GM12878 (cell line): ENCODE measurements around the gene HPX. TPM values are rescaled to one million over a fixed set of nuclear protein-coding genes. Genes with fewer than 3 reads are reported as not detected.

Experiments
- ATAC-seq: fragments of 200-7000 bp; cut with Tn5 transposase; 3 replicates; pipeline ENCODE4 v1.9.1; 2020; ENCODE audit warnings: mild to moderate bottlenecking, moderate library complexity
- BruUV-seq: library from RNA; stranded (reverse); fragments of 400-500 nt; replicated peaks from 2 replicates; lab custom pipeline; 2021; lab: Mats Ljungman, UMichigan
- CTCF ChIA-PET: fragments of 300-600 bp; sonication (Branson Sonifier 250); formaldehyde crosslinking; extraction: SDS; loops from one replicate; lab custom pipeline; 2021; ENCODE audit warnings: inconsistent platforms; lab: Yijun Ruan, JAX
- POLR2A ChIA-PET: fragments of 350-600 bp; formaldehyde crosslinking; extraction: SDS; loops from one replicate; lab custom pipeline; 2021; ENCODE audit warnings: inconsistent platforms; lab: Charles Lee
- RAD21 ChIA-PET: fragments of 300-600 bp; sonication (Branson Sonifier 250); formaldehyde crosslinking; loops from one replicate; lab custom pipeline; 2023; ENCODE audit warnings: antibody characterized with exemption; ENCODE audit not compliant: unreplicated experiment; lab: Charles Lee
- SMC1A ChIA-PET: fragments of 300-600 bp; sonication (Branson Sonifier 250); formaldehyde crosslinking; loops from one replicate; lab custom pipeline; 2023; ENCODE audit not compliant: unreplicated experiment, uncharacterized antibody; lab: Charles Lee
- DNase-seq: peaks from one replicate; pipeline ENCODE4 v3.0.0-alpha.2; 2011; ENCODE audit warnings: low read depth, low spot score
- FAIRE-seq: peaks from 3 replicates; lab custom pipeline; 2011; peaks lifted over from hg19 to GRCh38; lab: Jason Lieb, UNC
- H2AFZ ChIP-seq: 2 replicates; pipeline ENCODE4 v1.6.0; 2011; ENCODE audit warnings: low read depth, low read length, control low read depth; ENCODE audit not compliant: control insufficient read depth
- H3K27ac ChIP-seq: 2 replicates; pipeline ENCODE4 v1.5.1; 2011; ENCODE audit warnings: control low read depth; ENCODE audit not compliant: control insufficient read depth, insufficient read depth
- H3K27me3 ChIP-seq, 2 experiments: replicated peaks in 1 of 2; 2 replicates each; pipeline versions ENCODE4 v1.6.0 to v1.6.1; 2011; ENCODE audit warnings: low read length in 1 of 2; ENCODE audit not compliant: control insufficient read depth in 2 of 2, insufficient read depth in 2 of 2
- H3K36me3 ChIP-seq, 2 experiments: 2 replicates each; pipeline ENCODE4 v1.5.1; 2011; ENCODE audit warnings: low read length in 1 of 2; ENCODE audit not compliant: control insufficient read depth in 2 of 2, insufficient read depth in 2 of 2
- H3K4me1 ChIP-seq: 2 replicates; pipeline ENCODE4 v1.6.1; 2011; ENCODE audit warnings: mild to moderate bottlenecking, low read length, moderate library complexity, mixed read lengths; ENCODE audit not compliant: control insufficient read depth, insufficient read depth
- H3K4me2 ChIP-seq: 2 replicates; pipeline ENCODE4 v1.6.0; 2011; ENCODE audit warnings: control low read depth; ENCODE audit not compliant: control insufficient read depth, insufficient read depth
- H3K4me3 ChIP-seq: fragments of 200-600 bp; sonication (generic); 2 replicates; pipeline ENCODE4 v1.5.1; 2016
- H3K79me2 ChIP-seq: 2 replicates; pipeline ENCODE4 v1.6.0; 2011; ENCODE audit warnings: low read length; ENCODE audit not compliant: control insufficient read depth, insufficient read depth
- H3K9ac ChIP-seq: 2 replicates; pipeline ENCODE4 v1.8.0; 2011; ENCODE audit warnings: low read length, control low read depth, mixed read lengths; ENCODE audit not compliant: control insufficient read depth, insufficient read depth
- H3K9me3 ChIP-seq: replicated peaks from 3 replicates; pipeline ENCODE4 v1.5.1; 2011; ENCODE audit warnings: mild to moderate bottlenecking, low read length; ENCODE audit not compliant: control insufficient read depth, insufficient read depth
- H4K20me1 ChIP-seq: 2 replicates; pipeline ENCODE4 v1.6.0; 2011; ENCODE audit not compliant: control insufficient read depth, insufficient read depth
- BRCA1 ChIP-seq: IDR thresholded peaks from 2 replicates; pipeline ENCODE4 v1.6.1; 2011; ENCODE audit warnings: low read depth, low read length, improper control_type of control experiment
- CHD4 ChIP-seq: fragments of 200-600 bp; sonication (generic); IDR thresholded peaks from 2 replicates; pipeline ENCODE4 v1.6.1; 2016; ENCODE audit warnings: mild to moderate bottlenecking
- HCFC1 ChIP-seq: fragments of 150-350 bp; IDR thresholded peaks from 2 replicates; pipeline ENCODE4 v1.6.1; 2014; ENCODE audit warnings: low read length
- MTA3 ChIP-seq: IDR thresholded peaks from 2 replicates; pipeline ENCODE4 v1.6.1; 2012; ENCODE audit warnings: low read length, inconsistent platforms, borderline replicate concordance
- NRF1 ChIP-seq: conservative IDR thresholded peaks from 2 replicates; pipeline ENCODE4 v1.6.1; 2011; ENCODE audit warnings: mild to moderate bottlenecking, low read depth, low read length, improper control_type of control experiment
- PAX8 ChIP-seq: fragments of 450-650 bp; IDR thresholded peaks from 2 replicates; pipeline ENCODE4 v1.6.1; 2017; ENCODE audit warnings: mild to moderate bottlenecking, moderate library complexity
- SIX5 ChIP-seq: IDR thresholded peaks from 2 replicates; pipeline ENCODE4 v1.6.1; 2011; ENCODE audit warnings: mild to moderate bottlenecking, low read depth, low read length, moderate library complexity; ENCODE audit not compliant: severe bottlenecking
- STAT3 ChIP-seq: IDR thresholded peaks from 2 replicates; pipeline ENCODE4 v1.6.1; 2011; ENCODE audit warnings: low read depth, low read length, improper control_type of control experiment
- TCF7 ChIP-seq: IDR thresholded peaks from 2 replicates; pipeline ENCODE4 v1.6.1; 2014; ENCODE audit warnings: antibody characterized with exemption, borderline replicate concordance
- ZBED1 ChIP-seq: IDR thresholded peaks from 2 replicates; pipeline ENCODE4 v1.6.1; 2016; ENCODE audit warnings: borderline replicate concordance
- ZZZ3 ChIP-seq: IDR thresholded peaks from 2 replicates; pipeline ENCODE4 v1.6.1; 2011; ENCODE audit warnings: low read depth; ENCODE audit not compliant: control insufficient read depth, insufficient read length
- WGBS: methylation state at CpG from one replicate; pipeline ENCODE4 v1.1.6; 2016; ENCODE audit warnings: low lambda C conversion rate; ENCODE audit not compliant: insufficient replicate concordance, insufficient coverage; ENCODE audit errors: missing lambda C conversion rate; 5-methylcytosine and 5-hydroxymethylcytosine counted together
- in situ Hi-C: fragments of 300-500 bp; cut with MboI; formaldehyde crosslinking; loops from 9 replicates; pipeline ENCODE4 v1.14.3; 2018; ENCODE audit warnings: mixed read lengths
- intact Hi-C: fragments of 100-400 bp; cut with micrococcal nuclease; formaldehyde crosslinking; loops from one replicate; pipeline ENCODE4 v1.14.2; 2022; ENCODE audit not compliant: unreplicated experiment
- polyA plus RNA-seq, 11 experiments: library from polyadenylated mRNA; depleted of rRNA in 4 of 11; unstranded in 6 of 11; stranded (reverse) in 5 of 11; fragments of >200 nt; fragmentation: Nextera tagmentation in 4 of 11; fragmentation: Illumina TruSeq in 1 of 11; extraction: Ambion mirVana in 4 of 11; extraction: Trizol in 1 of 11; gene quantifications; 1 replicate in 1 of 11; 2 replicates in 10 of 11; pipeline versions ENCODE4 v1.2.1 to v1.2.3, GENCODE V29; 2011 to 2016; ENCODE audit warnings: inconsistent platforms in 2 of 11, missing spikeins in 2 of 11, low read depth in 1 of 11
- total RNA-seq, 4 experiments: library from RNA; depleted of rRNA in 3 of 4; stranded (reverse); fragments of >200 nt in 3 of 4; fragmentation: Illumina TruSeq in 1 of 4; extraction: Trizol in 1 of 4; gene quantifications; 2 replicates each; pipeline versions ENCODE4 v1.2.1 to v1.2.3, GENCODE V29; 2013 to 2021
- TF ChIP-seq, protein P1 (sequence below): fragments of 450-650 bp; IDR thresholded peaks from 2 replicates; pipeline ENCODE4 v1.6.1; 2017; ENCODE audit warnings: low read depth, mild to moderate bottlenecking, moderate library complexity
- TF ChIP-seq, protein P2 (sequence below): fragments of 450-650 bp; IDR thresholded peaks from 2 replicates; pipeline ENCODE4 v1.6.1; 2017; ENCODE audit warnings: borderline replicate concordance
- TF ChIP-seq, protein P3 (sequence below): fragments of 450-650 bp; formaldehyde crosslinking; IDR thresholded peaks from 2 replicates; pipeline ENCODE4 v1.5.0; 2022; ENCODE audit warnings: mild to moderate bottlenecking, missing genetic modification characterization
- TF ChIP-seq, protein P4 (sequence below): IDR thresholded peaks from 2 replicates; pipeline ENCODE4 v1.6.1; 2011; ENCODE audit warnings: low read depth, mild to moderate bottlenecking, low read length, moderate library complexity, borderline replicate concordance; ENCODE audit errors: extremely low read depth
- TF ChIP-seq, protein P5 (sequence below): fragments of 450-650 bp; IDR thresholded peaks from 2 replicates; pipeline ENCODE4 v1.6.1; 2016; ENCODE audit warnings: mild to moderate bottlenecking

HPX gene
- total and polyA plus RNA-seq, 10 of the 15 experiments (the other 5 are each of a cell fraction or from before 2014, with no cell fraction given) = 0.08 to 1.7 (median 0.18) TPM; not detected in 1

DNA sequence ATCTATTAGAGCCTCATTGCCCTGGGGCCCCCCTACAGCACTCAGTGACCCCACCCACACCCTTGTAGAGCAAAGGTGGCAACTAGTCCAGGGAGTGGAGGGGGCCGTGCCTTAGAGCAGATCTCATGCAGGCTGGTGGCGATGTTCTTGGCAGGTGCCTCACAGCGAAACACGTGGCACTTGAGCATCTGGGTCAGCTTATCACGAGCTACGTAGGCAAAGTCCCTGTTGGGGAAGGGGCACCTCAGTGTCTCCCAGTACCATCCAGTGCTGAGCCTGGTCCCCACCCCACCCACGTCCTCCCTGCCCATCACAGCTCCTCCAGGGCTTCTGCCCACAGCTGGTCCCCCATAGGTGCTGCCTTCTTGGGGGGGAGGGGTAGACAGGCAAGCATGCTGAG lies 39.3 kb downstream of the HPX start:
- ChIA-PET RAD21 (interaction anchor here (0.9 to 3.3 kb wide), 4 partner anchors 11 to 80 kb away, joined by 3 to 24 read pairs (median 14); partner anchors contain the start of genes ARFIP2, SMPD1 and TIMM10B), CTCF (interaction anchor here (1.4 to 4.4 kb wide), 4 partner anchors 23 to 150 kb away, joined by 3 to 42 read pairs (median 9); no protein-coding TSS in a partner anchor), SMC1A (interaction anchor here (0.9 to 2.7 kb wide), 6 partner anchors 12 to 276 kb away, joined by 3 to 21 read pairs (median 4); partner anchors contain the start of gene APBB1), POLR2A (interaction anchor here (0.9 to 2.3 kb wide), 4 partner anchors 11 to 80 kb away, joined by 3 to 21 read pairs (median 4); partner anchors contain the start of genes ARFIP2, SMPD1 and TIMM10B)
- Histone ChIP-seq H3K4me3 (no peak overlapping the region), H3K4me2 (0 out of 2 replicates have a peak overlapping the region, but pooled peaks have one; percentile 69), H4K20me1 (no peaks in the 10 kb centered on the region), H3K4me1 (peaks cover 25% of the 10 kb centered on the region), H3K36me3 (no peaks in the 10 kb centered on the region), H3K27ac (no peak overlapping the region), H3K9ac (no peak overlapping the region), H3K79me2 (no peaks in the 10 kb centered on the region), H3K9me3 (no peaks in the 10 kb centered on the region), H2AFZ (no peak overlapping the region), H3K27me3 (no peaks in the 10 kb centered on the region)
- FAIRE-seq (no peak), DNase-seq (no peak), ATAC-seq (no peak)
- 82% methylated on average over 7 of the region's 7 CpGs for WGBS
- intact Hi-C loops = loop anchor here (5.0 kb wide), 1 partner anchor 71 kb away; the partner anchor contains the start of gene TRIM3
- no TSS peak for BruUV-seq
- in situ Hi-C loops = no loop called here
- TF ChIP-seq, protein P1, sequence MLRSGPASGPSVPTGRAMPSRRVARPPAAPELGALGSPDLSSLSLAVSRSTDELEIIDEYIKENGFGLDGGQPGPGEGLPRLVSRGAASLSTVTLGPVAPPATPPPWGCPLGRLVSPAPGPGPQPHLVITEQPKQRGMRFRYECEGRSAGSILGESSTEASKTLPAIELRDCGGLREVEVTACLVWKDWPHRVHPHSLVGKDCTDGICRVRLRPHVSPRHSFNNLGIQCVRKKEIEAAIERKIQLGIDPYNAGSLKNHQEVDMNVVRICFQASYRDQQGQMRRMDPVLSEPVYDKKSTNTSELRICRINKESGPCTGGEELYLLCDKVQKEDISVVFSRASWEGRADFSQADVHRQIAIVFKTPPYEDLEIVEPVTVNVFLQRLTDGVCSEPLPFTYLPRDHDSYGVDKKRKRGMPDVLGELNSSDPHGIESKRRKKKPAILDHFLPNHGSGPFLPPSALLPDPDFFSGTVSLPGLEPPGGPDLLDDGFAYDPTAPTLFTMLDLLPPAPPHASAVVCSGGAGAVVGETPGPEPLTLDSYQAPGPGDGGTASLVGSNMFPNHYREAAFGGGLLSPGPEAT = no peak
- TF ChIP-seq NRF1 (no peak), PAX8 (no peak), MTA3 (no peak), HCFC1 (no peak), STAT3 (no peak), BRCA1 (no peak), SIX5 (no peak), ZZZ3 (no peak), TCF7 (no peak), ZBED1 (no peak), CHD4 (no peak)
- TF ChIP-seq, protein P2, sequence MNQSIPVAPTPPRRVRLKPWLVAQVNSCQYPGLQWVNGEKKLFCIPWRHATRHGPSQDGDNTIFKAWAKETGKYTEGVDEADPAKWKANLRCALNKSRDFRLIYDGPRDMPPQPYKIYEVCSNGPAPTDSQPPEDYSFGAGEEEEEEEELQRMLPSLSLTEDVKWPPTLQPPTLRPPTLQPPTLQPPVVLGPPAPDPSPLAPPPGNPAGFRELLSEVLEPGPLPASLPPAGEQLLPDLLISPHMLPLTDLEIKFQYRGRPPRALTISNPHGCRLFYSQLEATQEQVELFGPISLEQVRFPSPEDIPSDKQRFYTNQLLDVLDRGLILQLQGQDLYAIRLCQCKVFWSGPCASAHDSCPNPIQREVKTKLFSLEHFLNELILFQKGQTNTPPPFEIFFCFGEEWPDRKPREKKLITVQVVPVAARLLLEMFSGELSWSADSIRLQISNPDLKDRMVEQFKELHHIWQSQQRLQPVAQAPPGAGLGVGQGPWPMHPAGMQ = no peak
- TF ChIP-seq, protein P3, sequence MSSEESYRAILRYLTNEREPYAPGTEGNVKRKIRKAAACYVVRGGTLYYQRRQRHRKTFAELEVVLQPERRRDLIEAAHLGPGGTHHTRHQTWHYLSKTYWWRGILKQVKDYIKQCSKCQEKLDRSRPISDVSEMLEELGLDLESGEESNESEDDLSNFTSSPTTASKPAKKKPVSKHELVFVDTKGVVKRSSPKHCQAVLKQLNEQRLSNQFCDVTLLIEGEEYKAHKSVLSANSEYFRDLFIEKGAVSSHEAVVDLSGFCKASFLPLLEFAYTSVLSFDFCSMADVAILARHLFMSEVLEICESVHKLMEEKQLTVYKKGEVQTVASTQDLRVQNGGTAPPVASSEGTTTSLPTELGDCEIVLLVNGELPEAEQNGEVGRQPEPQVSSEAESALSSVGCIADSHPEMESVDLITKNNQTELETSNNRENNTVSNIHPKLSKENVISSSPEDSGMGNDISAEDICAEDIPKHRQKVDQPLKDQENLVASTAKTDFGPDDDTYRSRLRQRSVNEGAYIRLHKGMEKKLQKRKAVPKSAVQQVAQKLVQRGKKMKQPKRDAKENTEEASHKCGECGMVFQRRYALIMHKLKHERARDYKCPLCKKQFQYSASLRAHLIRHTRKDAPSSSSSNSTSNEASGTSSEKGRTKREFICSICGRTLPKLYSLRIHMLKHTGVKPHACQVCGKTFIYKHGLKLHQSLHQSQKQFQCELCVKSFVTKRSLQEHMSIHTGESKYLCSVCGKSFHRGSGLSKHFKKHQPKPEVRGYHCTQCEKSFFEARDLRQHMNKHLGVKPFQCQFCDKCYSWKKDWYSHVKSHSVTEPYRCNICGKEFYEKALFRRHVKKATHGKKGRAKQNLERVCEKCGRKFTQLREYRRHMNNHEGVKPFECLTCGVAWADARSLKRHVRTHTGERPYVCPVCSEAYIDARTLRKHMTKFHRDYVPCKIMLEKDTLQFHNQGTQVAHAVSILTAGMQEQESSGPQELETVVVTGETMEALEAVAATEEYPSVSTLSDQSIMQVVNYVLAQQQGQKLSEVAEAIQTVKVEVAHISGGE (CRISPR knock-in tag) = no peak
- TF ChIP-seq, protein P4, sequence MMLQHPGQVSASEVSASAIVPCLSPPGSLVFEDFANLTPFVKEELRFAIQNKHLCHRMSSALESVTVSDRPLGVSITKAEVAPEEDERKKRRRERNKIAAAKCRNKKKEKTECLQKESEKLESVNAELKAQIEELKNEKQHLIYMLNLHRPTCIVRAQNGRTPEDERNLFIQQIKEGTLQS = no peak
- TF ChIP-seq, protein P5, sequence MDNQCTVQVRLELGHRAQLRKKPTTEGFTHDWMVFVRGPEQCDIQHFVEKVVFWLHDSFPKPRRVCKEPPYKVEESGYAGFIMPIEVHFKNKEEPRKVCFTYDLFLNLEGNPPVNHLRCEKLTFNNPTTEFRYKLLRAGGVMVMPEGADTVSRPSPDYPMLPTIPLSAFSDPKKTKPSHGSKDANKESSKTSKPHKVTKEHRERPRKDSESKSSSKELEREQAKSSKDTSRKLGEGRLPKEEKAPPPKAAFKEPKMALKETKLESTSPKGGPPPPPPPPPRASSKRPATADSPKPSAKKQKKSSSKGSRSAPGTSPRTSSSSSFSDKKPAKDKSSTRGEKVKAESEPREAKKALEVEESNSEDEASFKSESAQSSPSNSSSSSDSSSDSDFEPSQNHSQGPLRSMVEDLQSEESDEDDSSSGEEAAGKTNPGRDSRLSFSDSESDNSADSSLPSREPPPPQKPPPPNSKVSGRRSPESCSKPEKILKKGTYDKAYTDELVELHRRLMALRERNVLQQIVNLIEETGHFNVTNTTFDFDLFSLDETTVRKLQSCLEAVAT = no peak
